IMR-90 (cell line): ENCODE data around the gene DLGAP4. TPM values are rescaled to one million over a fixed set of nuclear protein-coding genes. Genes with fewer than 3 reads are reported as not detected.

ENCODE experiments used
- ATAC-seq: fragments of 200-7000 bp; cut with Tn5 transposase; 2 replicates; pipeline ENCODE4 v1.9.1; 2020; ENCODE audit warnings: low read depth, mild to moderate bottlenecking, moderate library complexity
- BruUV-seq: library from RNA; stranded (reverse); fragments of 400-500 nt; replicated peaks from 2 replicates; lab custom pipeline; 2021; lab: Mats Ljungman, UMichigan
- CTCF ChIA-PET: fragments of 300-600 bp; formaldehyde crosslinking; extraction: SDS; loops from one replicate; lab custom pipeline; 2021; ENCODE audit warnings: antibody characterized with exemption; lab: Yijun Ruan, JAX
- POLR2A ChIA-PET: fragments of 300-600 bp; sonication (Branson Sonifier 250); formaldehyde crosslinking; loops from one replicate; lab custom pipeline; 2022; ENCODE audit warnings: antibody characterized with exemption; ENCODE audit not compliant: unreplicated experiment; lab: Charles Lee
- DNase-seq: peaks from one replicate; pipeline ENCODE4 v3.0.0; 2013
- H2AFZ ChIP-seq: replicated peaks from 2 replicates; pipeline ENCODE3; 2013; ENCODE audit warnings: low read length, mild to moderate bottlenecking; ENCODE audit not compliant: poor library complexity
- H2AK5ac ChIP-seq: 2 replicates; pipeline ENCODE4 v1.6.1; 2013; ENCODE audit warnings: low read depth, low read length, inconsistent platforms
- H2AK9ac ChIP-seq: replicated peaks from 2 replicates; pipeline ENCODE3; 2013; ENCODE audit warnings: mild to moderate bottlenecking, low read depth, low read length, moderate library complexity; ENCODE audit not compliant: poor library complexity
- H2BK120ac ChIP-seq: 2 replicates; pipeline ENCODE4 v1.6.1; 2013; ENCODE audit warnings: low read depth, low read length, inconsistent platforms
- H2BK15ac ChIP-seq: 3 replicates; pipeline ENCODE4 v1.6.1; 2013; ENCODE audit warnings: low read depth, low read length, inconsistent platforms
- H2BK20ac ChIP-seq: 2 replicates; pipeline ENCODE4 v1.6.1; 2013; ENCODE audit warnings: low read depth, mild to moderate bottlenecking, inconsistent platforms, low read length, moderate library complexity
- H2BK5ac ChIP-seq: 2 replicates; pipeline ENCODE4 v1.6.1; 2013; ENCODE audit warnings: mild to moderate bottlenecking, low read depth, low read length, inconsistent platforms; ENCODE audit not compliant: poor library complexity, severe bottlenecking
- H3K14ac ChIP-seq: replicated peaks from 2 replicates; pipeline ENCODE4 v1.6.1; 2013; ENCODE audit warnings: low read depth, low read length, inconsistent platforms
- H3K18ac ChIP-seq: 2 replicates; pipeline ENCODE4 v1.6.1; 2013; ENCODE audit warnings: low read depth, low read length, control low read depth
- H3K23ac ChIP-seq: 2 replicates; pipeline ENCODE4 v1.6.1; 2013; ENCODE audit warnings: low read depth, low read length, inconsistent platforms
- H3K27ac ChIP-seq: 2 replicates; pipeline ENCODE4 v1.5.1; 2013; ENCODE audit warnings: mild to moderate bottlenecking, control low read depth, low read length; ENCODE audit not compliant: insufficient read depth
- H3K27me3 ChIP-seq: 2 replicates; pipeline ENCODE4 v1.6.1; 2013; ENCODE audit warnings: low read length; ENCODE audit not compliant: control insufficient read depth, insufficient read depth
- H3K36me3 ChIP-seq: 2 replicates; pipeline ENCODE4 v1.6.1; 2013; ENCODE audit warnings: low read length, mixed read lengths; ENCODE audit not compliant: control insufficient read depth, insufficient read depth
- H3K4ac ChIP-seq: 2 replicates; pipeline ENCODE4 v1.6.1; 2013; ENCODE audit warnings: low read depth, low read length, inconsistent platforms
- H3K4me1 ChIP-seq: 2 replicates; pipeline ENCODE4 v1.6.1; 2013; ENCODE audit warnings: low read length, mixed read lengths; ENCODE audit not compliant: control insufficient read depth, insufficient read depth
- H3K4me2 ChIP-seq: 2 replicates; pipeline ENCODE4 v1.6.1; 2013; ENCODE audit warnings: low read depth, mild to moderate bottlenecking, control low read depth, low read length, moderate library complexity
- H3K4me3 ChIP-seq: 2 replicates; pipeline ENCODE4 v1.5.1; 2013; ENCODE audit warnings: low read depth, mild to moderate bottlenecking, control low read depth, low read length, moderate library complexity; ENCODE audit not compliant: insufficient read depth
- H3K56ac ChIP-seq: 2 replicates; pipeline ENCODE4 v1.6.1; 2013; ENCODE audit warnings: low read length, inconsistent platforms; ENCODE audit not compliant: insufficient read depth; ENCODE audit errors: extremely low read depth
- H3K79me1 ChIP-seq, 2 experiments: 2 replicates each; pipeline ENCODE4 v1.6.1; 2013; ENCODE audit warnings: low read length in 2 of 2, inconsistent platforms in 1 of 2, low read depth in 1 of 2
- H3K9ac ChIP-seq: 2 replicates; pipeline ENCODE4 v1.6.1; 2013; ENCODE audit warnings: low read depth, low read length, control low read depth
- H3K9me1 ChIP-seq: 2 replicates; pipeline ENCODE4 v1.6.1; 2013; ENCODE audit warnings: low read length, inconsistent platforms; ENCODE audit not compliant: insufficient read depth
- H3K9me3 ChIP-seq: 2 replicates; pipeline ENCODE4 v1.6.1; 2013; ENCODE audit warnings: low read length; ENCODE audit not compliant: control insufficient read depth, insufficient read depth
- H4K20me1 ChIP-seq: 2 replicates; pipeline ENCODE4 v1.6.1; 2013; ENCODE audit warnings: low read length, inconsistent platforms; ENCODE audit not compliant: insufficient read depth
- H4K5ac ChIP-seq: 2 replicates; pipeline ENCODE4 v1.6.1; 2013; ENCODE audit warnings: mild to moderate bottlenecking, low read depth, low read length, control low read depth
- H4K8ac ChIP-seq, 2 experiments: 2 replicates each; pipeline ENCODE4 v1.6.1; 2013; ENCODE audit warnings: low read depth in 2 of 2, low read length in 2 of 2, control low read depth in 1 of 2, inconsistent platforms in 1 of 2
- H4K91ac ChIP-seq: 2 replicates; pipeline ENCODE4 v1.6.1; 2013; ENCODE audit warnings: low read depth, low read length, inconsistent platforms; ENCODE audit not compliant: insufficient read depth
- BHLHE40 ChIP-seq: fragments of 150-350 bp; IDR thresholded peaks from 2 replicates; pipeline ENCODE4 v1.6.1; 2016; ENCODE audit warnings: mild to moderate bottlenecking, low read depth, low read length
- CEBPB ChIP-seq: IDR thresholded peaks from 2 replicates; pipeline ENCODE4 v1.6.1; 2012; ENCODE audit warnings: low read depth, low read length, improper control_type of control experiment
- CHD1 ChIP-seq: IDR thresholded peaks from 2 replicates; pipeline ENCODE4 v1.6.1; 2012; ENCODE audit warnings: low read depth, low read length, improper control_type of control experiment
- FOS ChIP-seq: fragments of 150-350 bp; IDR thresholded peaks from 2 replicates; pipeline ENCODE4 v1.6.1; 2016; ENCODE audit warnings: low read depth, low read length
- MAFK ChIP-seq: IDR thresholded peaks from 2 replicates; pipeline ENCODE4 v1.6.1; 2012; ENCODE audit warnings: low read depth, low read length, improper control_type of control experiment
- MAZ ChIP-seq: IDR thresholded peaks from 2 replicates; pipeline ENCODE4 v1.6.1; 2012; ENCODE audit warnings: low read depth, mild to moderate bottlenecking, low read length, improper control_type of control experiment, moderate library complexity, borderline replicate concordance
- MXI1 ChIP-seq: IDR thresholded peaks from 2 replicates; pipeline ENCODE4 v1.6.1; 2012; ENCODE audit warnings: low read depth, mild to moderate bottlenecking, low read length, moderate library complexity, borderline replicate concordance
- NFE2L2 ChIP-seq: fragments of 150-350 bp; IDR thresholded peaks from 2 replicates; pipeline ENCODE4 v1.6.1; 2016; ENCODE audit warnings: low read depth, mild to moderate bottlenecking, low read length
- POLR2A ChIP-seq: IDR thresholded peaks from 2 replicates; pipeline ENCODE4 v1.6.1; 2012; ENCODE audit warnings: mild to moderate bottlenecking, low read depth, low read length
- RAD21 ChIP-seq: IDR thresholded peaks from 2 replicates; pipeline ENCODE4 v1.6.1; 2012; ENCODE audit warnings: low read length, improper control_type of control experiment
- RCOR1 ChIP-seq: IDR thresholded peaks from 2 replicates; pipeline ENCODE4 v1.6.1; 2012; ENCODE audit warnings: mild to moderate bottlenecking, low read length, improper control_type of control experiment; ENCODE audit not compliant: insufficient replicate concordance
- RFX5 ChIP-seq: IDR thresholded peaks from 2 replicates; pipeline ENCODE4 v1.8.0; 2012; ENCODE audit warnings: low read depth, mild to moderate bottlenecking, low read length, moderate library complexity
- SMC3 ChIP-seq: fragments of 150-350 bp; IDR thresholded peaks from 2 replicates; pipeline ENCODE4 v1.6.1; 2016; ENCODE audit warnings: low read depth, mild to moderate bottlenecking, antibody characterized with exemption, low read length, moderate library complexity
- USF2 ChIP-seq: fragments of 150-350 bp; IDR thresholded peaks from 2 replicates; pipeline ENCODE4 v1.6.1; 2017; ENCODE audit warnings: mild to moderate bottlenecking, antibody characterized with exemption, low read length, low read depth
- WGBS, 2 experiments: methylation state at CpG; one replicate each; pipeline versions ENCODE4 v1.1.5 to v1.1.7; 2013; ENCODE audit warnings: missing lambda C conversion rate in 2 of 2; ENCODE audit not compliant: insufficient read length in 1 of 2; ENCODE audit errors: extremely low coverage in 2 of 2; 5-methylcytosine and 5-hydroxymethylcytosine counted together
- dilution Hi-C: fragments of 300-500 bp; cut with HindIII; formaldehyde crosslinking; loops from one replicate; pipeline ENCODE4 v1.14.3; 2018; ENCODE audit warnings: low sequenced_read_pairs; ENCODE audit not compliant: unreplicated experiment
- in situ Hi-C: fragments of 300-500 bp; cut with MboI; formaldehyde crosslinking; loops from 3 replicates; pipeline ENCODE4 v1.14.3; 2019; ENCODE audit warnings: low sequenced_read_pairs, inconsistent platforms, mixed read lengths
- intact Hi-C: fragments of 100-400 bp; cut with micrococcal nuclease; formaldehyde crosslinking; loops from 2 replicates; pipeline ENCODE4 v1.10.0; 2022
- polyA plus RNA-seq, 3 experiments: library from polyadenylated mRNA; depleted of rRNA; stranded (reverse); fragments of >200 nt; gene quantifications; 2 replicates each; pipeline ENCODE4 v1.2.3, GENCODE V29; 2012; ENCODE audit warnings: low replicate concordance in 1 of 3
- total RNA-seq: library from RNA; depleted of rRNA; stranded (reverse); fragments of >200 nt; gene quantifications from 2 replicates; pipeline ENCODE4 v1.2.3, GENCODE V29; 2012
- TF ChIP-seq, protein P1 (sequence below): conservative IDR thresholded peaks from 2 replicates; pipeline ENCODE4 v1.5.1; 2012; ENCODE audit warnings: mild to moderate bottlenecking, low read depth, low read length, improper control_type of control experiment
- TF ChIP-seq, protein P2 (sequence below): fragments of 150-350 bp; IDR thresholded peaks from 2 replicates; pipeline ENCODE4 v1.6.1; 2016; ENCODE audit warnings: low read depth, mild to moderate bottlenecking, low read length, moderate library complexity, borderline replicate concordance

DLGAP4 gene
- total and polyA plus RNA-seq, 2 of the 4 experiments (the other 2 are of a cell fraction), result 32.3 to 73.2 TPM

DNA sequence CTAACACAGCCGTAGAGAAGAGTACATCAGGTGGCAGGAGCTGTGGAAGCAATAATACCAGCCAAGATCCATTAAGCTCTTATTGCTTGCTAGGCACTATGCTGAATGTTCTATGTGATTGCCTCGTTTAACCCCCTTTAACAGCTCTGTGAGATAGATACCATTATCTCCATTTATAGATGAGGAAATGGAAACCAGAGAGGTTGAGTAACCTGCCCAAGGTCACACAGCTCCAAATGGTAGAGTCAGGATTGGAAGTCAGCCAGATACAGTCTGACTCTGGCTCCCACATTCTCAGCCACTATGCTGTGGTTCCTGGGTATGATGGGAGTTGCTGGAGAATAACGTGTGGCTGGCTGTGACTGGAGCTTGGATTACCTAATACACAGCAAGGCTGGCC, 92.4 kb downstream of the DLGAP4 start:
- H3K14ac ChIP-seq, result no peak overlapping the region
- H3K9me1 ChIP-seq, result no peaks in the 10 kb centered on the region
- H3K23ac ChIP-seq, result no peak overlapping the region
- H4K20me1 ChIP-seq, result no peaks in the 10 kb centered on the region
- no peak overlapping the region for H2AK9ac ChIP-seq
- H3K36me3 ChIP-seq, result no peaks in the 10 kb centered on the region
- no peak overlapping the region for H3K56ac ChIP-seq
- H2AK5ac ChIP-seq, result no peak overlapping the region
- CTCF ChIA-PET, result no interaction called here
- H2BK120ac ChIP-seq, result no peak overlapping the region
- no peak overlapping the region for H3K4ac ChIP-seq
- WGBS, 2 experiments, result no CpG with 5 or more reads among the region's 3 CpGs
- no peak overlapping the region for H3K27ac ChIP-seq
- H2AFZ ChIP-seq, result no peak overlapping the region
- H3K4me3 ChIP-seq, result no peak overlapping the region
- H3K4me1 ChIP-seq, result no peaks in the 10 kb centered on the region
- no peak overlapping the region for H3K18ac ChIP-seq
- no peak for DNase-seq
- ATAC-seq, result no peak
- no peak overlapping the region for H4K91ac ChIP-seq
- H3K9me3 ChIP-seq, result peaks cover 2% of the 10 kb centered on the region; the same call in 1 of the 2 replicates
- dilution Hi-C loops, result no loop called here
- H3K79me1 ChIP-seq, result no peaks in the 10 kb centered on the region
- no peak overlapping the region for H2BK20ac ChIP-seq
- H3K27me3 ChIP-seq, result peaks cover 38% of the 10 kb centered on the region
- POLR2A ChIA-PET, result no interaction called here
- no peak overlapping the region for H2BK5ac ChIP-seq
- in situ Hi-C loops, result no loop called here
- no peak overlapping the region for H4K5ac ChIP-seq
- TF ChIP-seq NFE2L2, result no peak
- TF ChIP-seq RCOR1, result no peak
- no peak for TF ChIP-seq FOS
- TF ChIP-seq RAD21, result no peak
- TF ChIP-seq, protein P1, sequence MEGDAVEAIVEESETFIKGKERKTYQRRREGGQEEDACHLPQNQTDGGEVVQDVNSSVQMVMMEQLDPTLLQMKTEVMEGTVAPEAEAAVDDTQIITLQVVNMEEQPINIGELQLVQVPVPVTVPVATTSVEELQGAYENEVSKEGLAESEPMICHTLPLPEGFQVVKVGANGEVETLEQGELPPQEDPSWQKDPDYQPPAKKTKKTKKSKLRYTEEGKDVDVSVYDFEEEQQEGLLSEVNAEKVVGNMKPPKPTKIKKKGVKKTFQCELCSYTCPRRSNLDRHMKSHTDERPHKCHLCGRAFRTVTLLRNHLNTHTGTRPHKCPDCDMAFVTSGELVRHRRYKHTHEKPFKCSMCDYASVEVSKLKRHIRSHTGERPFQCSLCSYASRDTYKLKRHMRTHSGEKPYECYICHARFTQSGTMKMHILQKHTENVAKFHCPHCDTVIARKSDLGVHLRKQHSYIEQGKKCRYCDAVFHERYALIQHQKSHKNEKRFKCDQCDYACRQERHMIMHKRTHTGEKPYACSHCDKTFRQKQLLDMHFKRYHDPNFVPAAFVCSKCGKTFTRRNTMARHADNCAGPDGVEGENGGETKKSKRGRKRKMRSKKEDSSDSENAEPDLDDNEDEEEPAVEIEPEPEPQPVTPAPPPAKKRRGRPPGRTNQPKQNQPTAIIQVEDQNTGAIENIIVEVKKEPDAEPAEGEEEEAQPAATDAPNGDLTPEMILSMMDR, result no peak
- TF ChIP-seq SMC3, result no peak
- no peak for TF ChIP-seq RFX5
- TF ChIP-seq BHLHE40, result no peak
- no peak for TF ChIP-seq MAFK
- TF ChIP-seq CHD1, result no peak
- TF ChIP-seq MXI1, result no peak
- TF ChIP-seq CEBPB, result no peak
- no peak for TF ChIP-seq MAZ
- TF ChIP-seq POLR2A, result no peak
- TF ChIP-seq, protein P2, sequence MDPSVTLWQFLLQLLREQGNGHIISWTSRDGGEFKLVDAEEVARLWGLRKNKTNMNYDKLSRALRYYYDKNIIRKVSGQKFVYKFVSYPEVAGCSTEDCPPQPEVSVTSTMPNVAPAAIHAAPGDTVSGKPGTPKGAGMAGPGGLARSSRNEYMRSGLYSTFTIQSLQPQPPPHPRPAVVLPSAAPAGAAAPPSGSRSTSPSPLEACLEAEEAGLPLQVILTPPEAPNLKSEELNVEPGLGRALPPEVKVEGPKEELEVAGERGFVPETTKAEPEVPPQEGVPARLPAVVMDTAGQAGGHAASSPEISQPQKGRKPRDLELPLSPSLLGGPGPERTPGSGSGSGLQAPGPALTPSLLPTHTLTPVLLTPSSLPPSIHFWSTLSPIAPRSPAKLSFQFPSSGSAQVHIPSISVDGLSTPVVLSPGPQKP, result no peak
- TF ChIP-seq USF2, result no peak
- no TSS peak for BruUV-seq
- no peak overlapping the region for H3K9ac ChIP-seq
- H2BK15ac ChIP-seq, result no peak overlapping the region
- no peak overlapping the region for H4K8ac ChIP-seq
- intact Hi-C loops, result no loop called here
- H3K4me2 ChIP-seq, result no peak overlapping the region
